Suppressor macrophage treated with lipopolysaccharide for 1 hour (primary cell): ENCODE measurements around the gene MAPK8IP3.
"Not testable (repeated sequence)": the region's sequence is repeated elsewhere in the genome, so short reads cannot be mapped to it uniquely, and the experiment has no call there.

Experiments used
- DNase-seq, 3 donors: peaks; one replicate each; pipeline ENCODE4 v3.0.0-alpha.2; 2020 to 2022

The MAPK8IP3 gene

DNA sequence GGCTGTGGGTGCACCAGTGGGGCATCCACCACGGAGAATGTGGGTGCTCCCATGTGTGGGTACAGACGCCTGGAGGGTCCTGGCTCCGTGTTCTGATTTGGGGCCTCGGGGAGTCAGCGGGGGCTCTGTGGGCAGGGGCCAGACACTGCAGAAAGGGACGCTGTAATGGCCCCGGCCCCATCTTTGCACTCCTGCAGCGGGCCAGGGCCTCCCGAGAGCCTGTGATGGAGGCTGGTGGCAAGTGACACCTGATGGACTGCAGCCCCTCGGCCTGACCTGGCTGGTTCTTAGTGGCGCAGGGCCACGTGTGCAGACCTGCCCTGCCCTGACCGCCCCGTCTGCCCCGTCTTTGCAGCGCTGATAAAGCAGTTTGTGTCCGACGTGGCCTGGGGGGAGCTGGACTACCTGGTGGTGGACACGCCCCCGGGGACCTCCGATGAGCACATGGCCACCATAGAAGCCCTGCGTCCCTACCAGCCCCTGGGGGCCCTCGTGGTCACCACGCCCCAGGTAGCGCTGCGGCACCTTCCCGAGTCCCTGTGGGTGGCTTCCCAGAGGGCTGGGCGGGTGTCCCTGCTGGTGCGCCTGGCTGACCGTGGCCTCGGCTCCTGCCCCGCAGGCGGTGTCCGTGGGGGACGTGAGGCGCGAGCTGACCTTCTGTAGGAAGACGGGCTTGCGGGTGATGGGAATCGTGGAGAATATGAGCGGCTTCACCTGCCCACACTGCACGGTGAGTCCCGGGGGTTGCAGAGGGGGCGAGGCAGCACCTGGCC, 81.5 kb downstream of the MAPK8IP3 start:
- no peak for DNase-seq

DNA sequence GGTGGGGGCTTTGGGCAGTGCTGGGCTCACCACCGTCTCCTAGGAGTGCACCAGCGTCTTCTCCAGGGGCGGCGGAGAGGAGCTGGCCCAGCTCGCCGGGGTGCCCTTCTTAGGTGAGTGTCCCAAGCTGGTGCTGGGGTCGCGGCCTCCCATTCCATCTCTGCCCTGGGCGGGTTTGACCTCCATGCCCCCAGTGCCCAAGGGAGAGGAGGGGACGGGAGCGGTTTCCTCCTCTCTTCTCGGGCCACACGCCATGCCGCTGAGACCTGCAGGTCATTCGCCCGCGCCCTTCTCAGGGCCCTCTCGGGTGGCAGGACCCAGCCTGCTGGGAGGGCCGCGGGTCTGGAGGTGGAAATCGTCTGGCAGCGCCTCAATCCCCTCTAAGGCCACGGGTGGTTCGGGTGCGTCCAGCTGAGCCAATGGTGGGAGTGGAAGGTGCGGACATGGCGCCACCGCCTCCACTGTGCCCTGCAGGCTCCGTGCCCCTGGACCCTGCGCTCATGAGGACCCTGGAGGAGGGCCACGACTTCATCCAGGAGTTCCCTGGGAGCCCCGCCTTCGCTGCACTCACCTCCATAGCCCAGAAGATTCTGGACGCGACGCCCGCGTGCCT, 82.2 kb downstream of the MAPK8IP3 start:
- no peak for DNase-seq

- DNase-seq = no peak
Observed at GRCh38 chr16:1788708-1789100, 82.7 kb downstream of the MAPK8IP3 start.

- no peak for DNase-seq
Observed at GRCh38 chr16:1789643-1790045, 83.6 kb downstream of the MAPK8IP3 start.

DNA sequence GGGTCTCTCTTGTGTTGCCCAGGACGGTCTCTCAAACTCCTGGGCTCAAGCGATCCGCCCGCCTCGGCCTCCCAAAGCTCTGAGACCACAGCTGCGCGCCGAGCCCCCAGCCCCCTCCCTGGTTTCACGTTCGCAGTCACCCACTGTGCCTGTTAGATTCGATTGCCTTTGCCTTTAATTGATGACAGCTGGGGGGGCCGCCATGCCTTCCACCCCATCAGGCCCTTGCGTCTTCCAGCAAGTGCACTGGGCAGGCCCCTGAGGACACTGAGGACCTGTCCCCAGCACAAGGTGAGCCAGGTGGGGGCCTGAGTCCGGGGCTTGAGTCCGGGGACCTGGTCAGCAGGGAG, 84.2 kb downstream of the MAPK8IP3 start:
- no peak for DNase-seq

DNA sequence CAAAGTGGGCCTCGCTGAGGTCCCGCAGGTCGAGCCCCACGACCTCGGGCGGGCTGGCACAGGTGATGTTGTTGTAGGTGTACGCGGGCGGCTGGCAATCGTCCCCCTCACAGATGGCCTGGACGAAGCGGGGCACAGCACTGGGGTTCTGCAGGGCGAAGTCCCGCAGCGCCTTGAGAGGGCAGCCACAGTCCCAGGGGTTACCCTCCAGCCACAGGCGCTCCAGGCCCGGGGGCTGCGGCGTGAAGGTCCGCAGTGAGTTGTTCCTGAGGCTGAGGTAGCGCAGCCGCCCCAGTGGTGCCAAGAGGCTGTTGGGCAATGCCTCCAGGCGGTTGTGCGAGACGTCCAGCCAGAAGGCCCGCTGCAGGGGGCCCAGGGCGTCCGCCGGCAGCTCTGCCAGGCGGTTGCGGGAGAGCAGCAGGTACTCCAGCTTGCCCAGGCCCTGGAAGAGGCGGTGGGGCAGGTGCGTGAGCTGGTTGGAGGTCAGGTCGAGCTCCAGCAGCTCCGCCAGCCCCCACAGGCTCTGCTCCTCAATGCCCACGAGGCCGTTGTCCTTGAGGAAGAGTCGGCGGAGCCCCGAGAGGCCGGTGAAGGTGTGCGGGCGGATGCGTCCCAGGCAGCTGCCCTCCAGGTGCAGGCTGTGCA, 84.7 kb downstream of the MAPK8IP3 start:
- DNase-seq = no peak

DNA sequence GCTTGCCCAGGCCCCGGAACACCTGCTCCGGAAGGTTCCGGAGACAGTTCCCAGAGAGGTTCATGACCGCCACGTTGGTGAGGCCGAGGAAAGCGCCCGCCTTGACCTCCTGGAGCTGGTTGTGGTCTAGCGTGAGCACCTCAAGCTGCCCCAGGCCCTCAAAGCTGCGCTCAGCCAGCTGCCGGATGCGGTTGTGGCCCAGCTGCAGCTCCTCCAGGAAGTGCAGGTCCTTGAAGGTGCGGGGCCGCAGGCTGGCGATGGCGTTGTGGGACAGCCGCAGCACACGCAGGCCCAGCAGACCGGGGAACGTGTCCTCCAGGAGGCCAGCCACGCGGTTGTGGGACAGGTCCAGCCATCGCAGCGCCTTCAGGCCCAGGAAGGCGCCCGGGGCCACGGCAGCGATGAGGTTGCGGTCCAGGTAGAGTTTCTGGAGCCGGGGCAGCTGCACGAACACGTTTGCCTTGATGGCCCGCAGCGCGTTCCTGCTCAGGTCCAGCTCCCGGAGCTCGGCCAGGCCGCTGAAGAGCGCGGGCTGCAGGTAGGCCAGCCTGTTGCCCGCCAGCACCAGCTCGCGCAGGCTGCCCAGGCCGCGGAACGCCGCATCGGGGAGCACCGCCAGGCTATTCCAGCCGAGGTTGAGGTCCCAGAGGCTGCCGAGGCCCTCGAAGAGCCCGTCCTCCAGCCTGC, 85.4 kb downstream of the MAPK8IP3 start:
- DNase-seq = no peak

- no peak for DNase-seq
Observed at GRCh38 chr16:1791943-1792812, 86.2 kb downstream of the MAPK8IP3 start.

GRCh38 chr16:1792836-1793577, 87.0 kb downstream of the MAPK8IP3 start:
- DNase-seq = no peak

GRCh38 chr16:1793578-1794220, 87.7 kb downstream of the MAPK8IP3 start, which contains the start of gene IGFALS:
Gene IGFALS (minus strand): TSS chr16:1793705. CDS start chr16:1793652, 53 bp downstream.
- DNase-seq = no peak

- no peak for DNase-seq
Observed at GRCh38 chr16:1794221-1794871, 88.4 kb downstream of the MAPK8IP3 start.

DNA sequence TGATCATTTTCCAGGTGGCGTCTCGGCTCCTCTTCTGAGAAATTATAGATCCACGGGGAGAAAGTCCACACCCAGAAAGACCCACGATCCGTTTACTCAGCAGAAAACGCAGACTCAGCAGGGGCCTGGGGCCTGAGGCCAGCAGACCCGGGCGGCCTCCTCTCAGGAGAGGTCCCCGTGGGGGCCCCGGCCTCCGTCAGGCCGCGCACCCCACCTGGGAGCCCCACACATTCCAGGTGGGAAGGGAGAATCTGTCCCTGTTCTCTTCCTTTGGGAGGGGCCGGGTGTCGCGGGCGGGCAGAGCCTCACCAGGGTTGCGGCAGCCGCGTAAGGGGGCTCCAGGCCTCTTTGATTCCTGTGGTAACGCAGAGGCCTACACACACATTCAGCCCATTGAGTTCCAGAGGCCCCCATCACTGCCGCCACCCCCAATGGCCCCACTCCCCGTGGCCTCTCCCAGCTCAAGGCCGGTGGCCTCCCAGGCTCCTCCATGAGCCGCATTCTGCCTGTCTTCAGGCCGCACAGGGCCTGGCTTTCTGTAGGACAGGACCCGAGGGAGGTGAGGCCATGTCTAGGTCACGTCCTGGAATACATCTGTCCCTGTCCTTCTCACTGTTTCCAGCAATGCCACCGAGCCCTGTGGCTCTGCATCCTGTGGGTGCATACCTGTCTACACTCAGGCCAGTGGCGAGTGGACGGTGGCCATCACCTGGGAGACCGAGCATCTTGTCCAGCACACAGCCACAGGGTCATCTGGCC, 89.1 kb downstream of the MAPK8IP3 start:
- DNase-seq = no peak

DNA sequence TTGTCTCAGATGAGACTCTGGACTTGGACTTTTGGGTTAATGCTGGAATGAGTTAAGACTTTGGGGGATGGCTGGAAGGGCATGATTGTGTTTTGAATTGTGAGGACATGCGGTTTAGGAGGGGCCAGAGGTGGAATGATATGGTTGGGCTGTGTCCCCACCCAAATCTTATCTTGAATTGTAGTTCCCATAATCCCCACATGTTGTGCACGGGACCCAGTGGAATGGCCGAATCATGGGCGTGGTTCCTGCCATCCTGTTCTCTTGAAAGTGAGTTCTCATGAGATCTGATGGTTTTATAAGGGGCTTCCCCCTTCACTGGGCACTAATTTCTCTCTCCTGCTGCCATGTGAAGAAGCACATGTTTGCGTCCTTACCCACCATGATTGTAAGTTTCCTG, 93.3 kb downstream of the MAPK8IP3 start:
- DNase-seq = not testable (repeated sequence)

- no peak for DNase-seq
Observed at GRCh38 chr16:1800701-1801100, 94.7 kb downstream of the MAPK8IP3 start.

DNA sequence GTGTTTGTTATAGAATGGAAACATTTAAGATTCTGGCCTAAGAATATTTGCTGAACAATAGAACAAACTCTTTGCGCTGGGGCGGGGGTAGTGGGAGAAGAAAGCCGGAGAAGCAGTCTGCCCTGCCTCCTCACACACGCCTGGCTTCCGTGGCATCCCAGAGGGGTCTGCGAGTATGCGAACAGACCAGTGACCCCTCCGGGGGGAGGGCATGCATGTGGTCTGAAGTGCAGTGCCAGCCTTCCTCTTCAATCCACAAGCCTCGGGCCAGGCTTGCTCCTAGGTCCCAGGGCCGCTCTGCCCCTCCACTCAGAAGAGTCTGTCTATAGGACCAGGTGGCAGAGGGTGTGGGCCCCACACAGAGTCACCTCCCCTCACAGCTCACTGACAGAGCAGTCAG, 101.6 kb downstream of the MAPK8IP3 start:
- DNase-seq = no peak

- no peak for DNase-seq
Observed at GRCh38 chr16:1808691-1809090, 102.7 kb downstream of the MAPK8IP3 start.

GRCh38 chr16:1809281-1809801, 103.3 kb downstream of the MAPK8IP3 start:
- DNase-seq = no peak

GRCh38 chr16:1810106-1810505, 104.1 kb downstream of the MAPK8IP3 start:
- DNase-seq = no peak

DNA sequence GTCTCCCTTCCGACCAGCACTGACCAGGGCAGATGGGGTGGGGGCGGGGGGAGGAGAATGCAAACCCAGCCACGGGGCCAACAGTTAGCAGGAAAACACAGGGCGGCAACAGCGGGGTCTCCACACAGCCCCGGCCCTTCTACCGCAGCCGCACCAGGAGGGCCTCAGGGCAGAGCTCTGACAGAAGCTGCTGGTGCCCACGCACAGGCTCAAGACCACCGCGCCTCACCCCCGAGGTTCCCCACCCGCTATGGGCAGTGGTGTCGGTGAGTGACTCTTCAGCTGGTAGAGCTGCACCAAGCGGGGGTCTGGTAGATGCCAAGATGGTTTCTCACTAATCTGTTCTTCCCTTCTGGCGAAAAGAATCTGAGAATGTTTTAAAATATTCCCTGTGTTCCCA, 104.5 kb downstream of the MAPK8IP3 start:
- DNase-seq = no peak

- DNase-seq = peak; percentile 69 to 84 (median 75)
Observed at GRCh38 chr16:1812732-1813163, 106.8 kb downstream of the MAPK8IP3 start.
